Measurements from ENCODE around the gene SLC12A9. TPM values are rescaled to one million over a fixed set of nuclear protein-coding genes. Genes with fewer than 3 reads are reported as not detected.

SLC12A9 gene
- total RNA-seq, 1 experiment from 2014 or later = 24.6 TPM

- Histone ChIP-seq H3K9me2 (ENCODE audit: insufficient read depth) (no peaks in the 10 kb centered on the region), H3K9me3 (ENCODE audit: control insufficient read depth in 1 of 2, insufficient read depth in 1 of 2, low read depth in 1 of 2, low read length in 2 of 2) (no peaks in the 10 kb centered on the region), H3K9ac (ENCODE audit: low read length) (no peak overlapping the region), H3K27me3 (ENCODE audit: insufficient read depth, low read length) (no peaks in the 10 kb centered on the region; the same call in 1 of the 2 replicates), H4K20me1 (ENCODE audit: insufficient read depth) (no peaks in the 10 kb centered on the region), H3K4me3 (replicated peaks in 1 of 2; ENCODE audit: low read depth in 1 of 2, low read length in 2 of 2) (no peak overlapping the region), H3K4me1 (ENCODE audit: control insufficient read depth in 1 of 2, insufficient read depth in 2 of 2, low read length in 2 of 2) (peaks cover 8 to 31% of the 10 kb centered on the region in 2 experiments), H3K79me2 (ENCODE audit: insufficient read depth, low read length) (no peaks in the 10 kb centered on the region), H3K4me2 (ENCODE audit: low read length) (no peak overlapping the region), H2AFZ (ENCODE audit: low read depth, low read length, poor library complexity, severe bottlenecking) (no peak overlapping the region), H3K27ac (ENCODE audit: low read depth, low read length) (no peak overlapping the region), H3K36me3 (ENCODE audit: control insufficient read depth in 1 of 2, insufficient read depth in 2 of 2, low read length in 2 of 2) (no peaks in the 10 kb centered on the region)
- ChIA-PET POLR2A (no interaction called here), CTCF (no interaction called here), RAD21 (ENCODE audit: low non-redundant PET in 1 of 2, low total read pairs in 2 of 2, uncharacterized antibody in 2 of 2, unreplicated experiment in 2 of 2) (no interaction called here)
- TF ChIP-seq CTCF (IDR thresholded peaks at IDR 0.05 in 2 of 3, conservative IDR thresholded peaks at IDR 0.05 in 1 of 3; ENCODE audit: borderline replicate concordance in 1 of 3, insufficient read depth in 1 of 3, low read depth in 2 of 3, low read length in 2 of 3) = no peak
- no peak for TF ChIP-seq TCF7L2 (IDR thresholded peaks at IDR 0.05; ENCODE audit: borderline replicate concordance, extremely low read depth, insufficient read depth, insufficient read length)
- no peak for TF ChIP-seq ZFX (IDR thresholded peaks at IDR 0.05)
- no peak for TF ChIP-seq YY1 (IDR thresholded peaks at IDR 0.05; ENCODE audit: extremely low read depth, insufficient replicate concordance, low read depth, low read length)
- no peak for TF ChIP-seq SIN3A (IDR thresholded peaks at IDR 0.05; ENCODE audit: low read depth)
- TF ChIP-seq ATF3 (IDR thresholded peaks at IDR 0.05) = no peak
- no peak for TF ChIP-seq RAD21 (IDR thresholded peaks at IDR 0.05; ENCODE audit: low read depth)
- no peak for TF ChIP-seq EZH2phosphoT487 (IDR thresholded peaks at IDR 0.05; ENCODE audit: borderline replicate concordance)
- no peak for TF ChIP-seq SRF (IDR thresholded peaks at IDR 0.05; ENCODE audit: low read depth)
- TF ChIP-seq REST (IDR thresholded peaks at IDR 0.05; ENCODE audit: low read depth) = no peak
- no peak for TF ChIP-seq ZBTB33 (IDR thresholded peaks at IDR 0.05; ENCODE audit: extremely low read depth, insufficient replicate concordance, low read length)
- TF ChIP-seq SP1 (IDR thresholded peaks at IDR 0.05; ENCODE audit: low read depth) = no peak
- no peak for TF ChIP-seq POLR2A (IDR thresholded peaks at IDR 0.05; ENCODE audit: borderline replicate concordance, extremely low read depth, insufficient read depth, insufficient read length)
- TF ChIP-seq EZH2 (IDR thresholded peaks at IDR 0.05) = no peak
- TF ChIP-seq CEBPB (IDR thresholded peaks at IDR 0.05; ENCODE audit: low read depth) = no peak
- no peak for TF ChIP-seq POLR2AphosphoS5 (IDR thresholded peaks at IDR 0.05; ENCODE audit: low read depth, low read length)
- no peak for TF ChIP-seq EGR1 (IDR thresholded peaks at IDR 0.05; ENCODE audit: low read depth)
- ATAC-seq (no peak), DNase-seq (ENCODE audit: low read depth, low spot score) (no peak)
- intact Hi-C loops (cut with micrococcal nuclease) = loop anchor here (5.0 kb wide), 1 partner anchor 238 kb away; no protein-coding TSS in a partner anchor
- no TSS peak for BruUV-seq (replicated peaks)
These were observed 46.9 kb downstream of the SLC12A9 start for GRCh38 chr7:100899432-100899831.
